GM12873 (cell line): ENCODE measurements around the gene CCDC33.

Source experiments
- CTCF ChIP-seq: IDR thresholded peaks from 2 replicates; pipeline ENCODE4 v1.5.1; 2012; ENCODE audit warnings: low read depth, mild to moderate bottlenecking, moderate library complexity, low read length, control low read depth; ENCODE audit not compliant: insufficient read depth; ENCODE audit errors: missing control alignments

CCDC33 gene

GRCh38 chr15:74242441-74243185 lies 6.5 kb downstream of the CCDC33 start:
- TF ChIP-seq CTCF, result no peak

GRCh38 chr15:74243431-74243830 lies 7.3 kb downstream of the CCDC33 start:
- TF ChIP-seq CTCF, result no peak

GRCh38 chr15:74244822-74245341 lies 8.8 kb downstream of the CCDC33 start:
- TF ChIP-seq CTCF, result no peak

GRCh38 chr15:74245342-74245931 lies 9.3 kb downstream of the CCDC33 start:
- TF ChIP-seq CTCF, result no peak

GRCh38 chr15:74250266-74250665 lies 14.1 kb downstream of the CCDC33 start:
- no peak for TF ChIP-seq CTCF

- no peak for TF ChIP-seq CTCF
Observed at GRCh38 chr15:74251131-74251811, 15.1 kb downstream of the CCDC33 start.

GRCh38 chr15:74252291-74252690 lies 16.2 kb downstream of the CCDC33 start:
- no peak for TF ChIP-seq CTCF
